GM21619 (cell line): ENCODE results near the gene VIPR2.
"Not testable (repeated sequence)": the region's sequence is repeated elsewhere in the genome, so short reads cannot be mapped to it uniquely, and the experiment has no call there.

Source experiments
- ATAC-seq: cut with Tn5 transposase; IDR thresholded peaks from one replicate; pipeline ENCODE4 v1.9.1; 2021; ENCODE audit not compliant: unreplicated experiment

The VIPR2 gene

DNA sequence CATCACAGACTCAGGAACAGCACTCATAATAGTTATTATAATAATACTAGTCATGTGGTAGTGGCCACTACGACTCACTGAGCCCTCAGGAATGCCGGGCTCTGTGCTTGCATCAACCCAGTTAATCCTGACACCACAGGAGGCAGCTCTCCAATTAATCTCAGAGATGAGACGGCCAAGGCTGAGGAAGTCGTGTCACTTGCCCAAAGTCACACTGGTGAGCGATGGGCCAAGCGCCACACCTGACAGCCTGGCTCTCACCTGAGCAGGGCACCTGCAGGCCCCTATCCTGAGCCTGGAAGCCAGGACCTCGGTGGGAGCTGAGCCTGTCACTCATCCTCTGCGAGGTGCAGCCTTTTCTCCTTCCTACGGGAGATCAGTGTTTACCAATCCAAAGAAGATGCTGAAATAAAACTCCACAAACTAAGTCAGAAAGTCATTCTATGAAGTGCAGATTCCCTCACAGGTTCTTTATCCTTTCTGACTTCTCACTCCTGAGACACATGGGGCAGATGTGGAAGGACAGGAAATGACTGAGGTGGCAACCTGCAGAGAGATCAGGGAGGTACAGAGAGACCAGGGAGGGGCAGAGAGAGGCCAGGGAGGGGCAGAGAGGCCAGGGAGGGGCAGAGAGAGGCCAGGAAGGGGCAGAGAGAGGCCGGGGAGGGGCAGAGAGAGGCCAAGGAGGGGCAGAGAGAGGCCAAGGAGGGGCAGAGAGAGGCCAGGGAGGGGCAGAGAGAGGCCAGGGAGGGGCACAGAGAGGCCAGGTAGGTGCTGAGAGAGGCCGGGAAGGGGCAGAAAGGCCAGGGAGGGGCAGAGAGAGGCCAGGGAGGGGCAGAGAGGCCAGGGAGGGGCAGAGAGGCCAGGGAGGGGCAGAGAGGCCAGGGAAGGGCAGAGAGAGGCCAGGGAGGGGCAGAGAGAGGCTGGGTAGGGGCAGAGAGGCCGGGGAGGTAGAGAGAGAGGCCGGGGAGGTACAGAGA, 38.5 kb downstream of the VIPR2 start:
- no peak for ATAC-seq

- no peak for ATAC-seq
Measured at GRCh38 chr7:159105066-159105780, 39.4 kb downstream of the VIPR2 start.

GRCh38 chr7:159104188-159104920, 40.3 kb downstream of the VIPR2 start:
- no peak for ATAC-seq

- ATAC-seq, result no peak
Measured at GRCh38 chr7:159103382-159104187, 41.1 kb downstream of the VIPR2 start.

DNA sequence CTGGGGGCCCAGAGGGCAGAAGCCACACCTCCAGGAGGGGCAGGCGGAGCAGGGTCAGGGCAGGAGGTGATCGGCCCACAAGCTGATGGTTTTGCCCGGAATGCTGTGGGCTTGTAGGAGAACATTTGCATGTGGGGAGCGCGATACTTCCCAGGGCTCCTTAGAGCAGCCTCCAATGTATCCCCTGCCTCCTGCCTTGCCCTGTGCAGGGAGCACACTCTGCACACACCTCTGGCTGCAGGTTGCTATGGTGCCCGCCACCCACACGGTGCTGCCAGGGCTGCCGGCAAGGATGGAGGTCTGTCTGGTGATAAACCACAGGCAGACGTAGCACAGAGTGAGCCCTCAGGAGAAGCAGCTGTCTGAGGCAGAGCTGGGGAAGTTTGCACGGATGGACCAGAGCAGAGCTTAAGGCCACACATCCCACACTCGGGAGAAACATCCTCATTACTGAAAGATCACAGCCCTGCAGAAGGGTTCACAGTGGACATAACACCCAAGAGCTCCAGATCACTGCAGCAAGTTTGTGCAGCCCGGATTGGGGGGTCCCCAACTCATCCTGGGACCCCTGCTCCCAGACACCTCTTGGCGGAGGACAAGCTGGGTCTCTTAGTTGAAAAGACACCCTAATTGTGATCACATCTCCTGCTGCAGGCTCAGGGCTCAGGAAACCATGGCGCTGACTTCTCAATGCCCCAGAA, 41.8 kb downstream of the VIPR2 start:
- no peak for ATAC-seq

DNA sequence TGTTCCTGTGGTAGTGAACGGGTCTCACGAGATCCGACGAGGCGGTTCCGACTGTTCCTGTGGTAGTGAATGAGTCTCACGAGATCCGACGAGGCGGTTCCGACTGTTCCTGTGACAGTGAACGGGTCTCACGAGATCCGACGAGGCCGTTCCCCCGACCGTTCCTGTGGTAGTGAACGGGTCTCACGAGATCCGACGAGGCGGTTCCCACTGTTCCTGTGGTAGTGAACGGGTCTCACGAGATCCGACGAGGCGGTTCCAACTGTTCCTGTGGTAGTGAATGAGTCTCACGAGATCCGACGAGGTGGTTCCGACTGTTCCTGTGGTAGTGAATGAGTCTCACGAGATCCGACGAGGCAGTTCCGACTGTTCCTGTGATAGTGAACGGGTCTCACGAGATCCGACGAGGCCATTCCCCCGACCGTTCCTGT, 43.0 kb downstream of the VIPR2 start:
- not testable (repeated sequence) for ATAC-seq

- ATAC-seq, result not testable (repeated sequence)
Measured at GRCh38 chr7:159101083-159101395, 43.6 kb downstream of the VIPR2 start.

DNA sequence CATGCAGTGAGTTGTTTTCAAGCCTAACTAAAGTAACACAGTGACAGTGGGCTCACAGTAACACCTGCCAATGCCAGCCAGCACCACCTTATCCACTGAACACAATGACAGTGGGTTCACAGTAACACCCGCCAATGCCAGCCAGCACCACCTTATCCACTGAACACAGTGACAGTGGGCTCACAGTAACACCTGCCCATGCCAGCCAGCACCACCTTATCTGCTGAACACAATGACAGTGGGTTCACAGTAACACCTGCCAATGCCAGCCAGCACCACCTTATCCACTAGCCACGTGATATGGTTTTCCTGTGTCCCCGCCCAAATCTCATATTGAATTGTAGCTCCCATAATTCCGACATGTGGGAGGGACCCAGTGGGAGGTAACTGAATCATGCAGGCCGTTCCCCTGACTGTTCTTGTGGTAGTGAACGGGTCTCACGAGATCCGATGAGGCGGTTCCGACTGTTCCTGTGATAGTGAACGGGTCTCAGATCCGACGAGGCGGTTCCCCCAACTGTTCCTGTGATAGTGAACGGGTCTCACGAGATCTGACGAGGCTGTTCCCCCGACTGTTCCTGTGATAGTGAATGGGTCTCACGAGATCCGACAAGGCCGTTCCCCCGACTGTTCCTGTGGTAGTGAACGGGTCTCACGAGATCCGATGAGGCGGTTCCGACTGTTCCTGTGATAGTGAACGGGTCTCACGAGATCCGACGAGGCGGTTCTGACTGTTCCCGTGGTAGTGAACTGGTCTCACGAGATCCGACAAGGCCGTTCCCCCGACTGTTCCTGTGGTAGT, 44.2 kb downstream of the VIPR2 start:
- not testable (repeated sequence) for ATAC-seq

GRCh38 chr7:159099711-159100231, 44.9 kb downstream of the VIPR2 start:
- no peak for ATAC-seq

DNA sequence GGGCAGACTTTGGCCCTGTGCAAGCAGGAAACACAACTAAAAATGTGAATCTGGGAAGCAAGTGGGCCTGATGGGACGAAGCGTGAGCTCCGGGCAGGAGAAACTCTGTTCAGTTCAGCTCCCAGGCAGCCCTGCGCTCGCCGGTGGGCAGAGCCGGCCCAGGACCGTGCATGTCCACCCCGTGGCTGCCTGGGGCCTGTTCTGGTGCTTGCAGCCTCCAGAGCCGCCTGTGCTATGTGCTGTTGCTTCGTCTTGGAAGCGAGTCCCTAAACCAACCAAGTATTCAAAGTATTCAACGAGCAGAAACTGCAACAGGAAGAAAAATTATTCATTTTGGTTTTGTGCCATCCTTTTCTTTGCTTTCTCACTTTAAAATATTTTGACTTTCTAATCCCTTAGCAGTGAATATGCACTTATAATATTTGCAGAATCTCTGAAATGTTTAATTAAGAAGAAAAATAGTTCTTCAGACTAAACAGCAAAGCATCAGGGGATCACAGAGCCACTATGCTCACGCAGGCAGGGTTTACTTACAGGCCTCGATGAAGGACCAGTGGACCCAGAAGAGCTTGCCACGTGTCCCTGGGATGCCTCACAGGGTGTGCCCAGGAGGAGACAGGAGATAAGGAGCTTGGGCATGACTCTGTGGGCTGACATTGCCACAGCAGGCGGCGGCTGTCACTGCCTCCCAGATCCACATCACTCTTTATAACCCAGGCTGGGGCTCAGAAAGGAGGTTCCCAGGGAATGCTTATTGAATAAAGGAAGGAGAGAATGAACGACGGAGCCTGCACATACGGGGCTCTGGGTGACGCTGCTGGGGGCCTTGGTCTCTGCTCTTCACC, 45.6 kb downstream of the VIPR2 start:
- ATAC-seq, result no peak

- no peak for ATAC-seq
Measured at GRCh38 chr7:159098424-159098786, 46.3 kb downstream of the VIPR2 start.

GRCh38 chr7:159097661-159098423, 46.8 kb downstream of the VIPR2 start:
- ATAC-seq, result no peak

DNA sequence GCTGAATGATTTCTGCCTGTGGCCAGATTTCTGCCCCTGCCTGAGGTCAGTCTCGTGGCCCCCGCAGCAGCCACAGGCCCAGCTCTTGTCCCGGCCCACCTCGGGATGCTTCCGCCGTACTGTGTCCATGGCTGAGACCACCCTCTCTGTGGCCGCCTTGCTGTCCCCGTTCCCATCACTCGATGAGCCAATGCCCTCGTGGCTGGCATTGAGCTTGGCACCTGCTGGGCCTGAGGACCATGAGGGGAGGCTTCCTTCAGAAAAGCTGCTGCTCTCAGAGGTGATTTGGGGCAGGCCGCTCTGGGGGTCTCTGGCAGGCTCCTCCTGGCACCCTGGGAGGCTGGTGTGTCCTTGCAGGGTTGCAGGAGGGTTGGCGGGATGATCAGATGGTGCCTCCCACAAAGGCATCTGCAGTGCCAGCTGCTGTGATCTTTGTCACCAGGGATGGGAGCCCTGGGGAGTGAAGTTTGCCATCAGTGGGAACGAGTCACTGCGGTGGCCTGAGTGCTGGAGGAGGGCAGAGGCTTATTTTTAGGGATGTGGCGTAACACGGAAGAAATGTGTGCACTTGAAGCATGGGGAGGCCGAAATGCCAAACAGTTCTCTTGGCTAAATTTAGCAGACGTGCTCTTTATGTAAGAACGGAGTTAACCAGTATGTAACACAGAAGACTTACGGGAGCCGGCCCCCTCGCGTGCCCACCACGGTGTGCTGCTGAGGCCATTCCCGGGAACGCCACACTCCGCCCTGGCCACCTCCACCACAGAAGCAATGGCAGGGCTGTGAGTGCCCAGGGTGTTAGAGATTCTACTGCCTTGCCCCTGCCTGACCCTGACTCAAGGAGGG, 47.7 kb downstream of the VIPR2 start:
- no peak for ATAC-seq

DNA sequence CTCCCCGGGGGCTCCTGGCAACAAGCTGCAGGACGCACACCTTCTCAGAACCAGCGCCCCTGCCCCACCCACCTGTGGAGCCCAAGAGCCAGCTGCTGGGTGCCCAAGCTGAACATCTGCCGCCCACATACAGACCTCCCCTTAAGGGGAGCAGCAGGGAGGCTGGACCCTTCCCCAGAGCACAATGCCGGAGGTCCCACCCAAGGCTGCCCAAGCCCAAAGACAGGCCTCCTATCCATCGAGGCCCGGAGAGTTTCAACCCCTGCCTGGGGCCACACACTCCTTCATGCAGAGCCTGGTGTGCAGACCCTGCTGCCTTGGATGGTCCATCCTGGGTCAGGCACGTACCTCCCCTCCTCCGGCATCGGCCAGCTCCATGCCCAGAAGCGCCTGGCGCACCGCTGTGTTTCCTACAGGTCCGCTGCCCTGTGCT, 48.7 kb downstream of the VIPR2 start:
- ATAC-seq, result no peak

- no peak for ATAC-seq
Measured at GRCh38 chr7:159094919-159095915, 49.5 kb downstream of the VIPR2 start.
